ENCODE measurements around the gene CELA2B. TPM values are rescaled to one million over a fixed set of nuclear protein-coding genes. Genes with fewer than 3 reads are reported as not detected.

The CELA2B gene
- total and polyA plus RNA-seq, 3 experiments from 2014 or later, result not detected

DNA sequence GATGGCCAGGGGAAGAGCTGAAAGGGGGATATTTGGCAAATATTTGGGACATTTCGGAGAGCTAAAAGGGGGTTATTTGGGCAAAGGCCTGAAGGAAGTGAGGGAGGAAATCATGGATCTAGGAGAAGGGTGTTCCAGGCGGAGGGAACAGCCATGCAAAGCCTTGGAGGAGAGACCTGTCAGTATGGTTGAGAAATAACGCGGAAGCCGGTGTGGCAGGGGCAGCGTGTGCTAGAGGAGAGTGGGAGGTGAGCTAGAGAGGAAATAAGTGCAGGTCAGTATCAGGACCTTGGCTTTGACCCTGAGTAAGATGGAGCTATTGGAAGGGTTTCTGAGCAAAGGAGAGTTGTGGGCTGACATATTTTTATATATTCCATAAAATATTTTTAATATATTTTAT lies 34.7 kb upstream of the CELA2B start:
- Mint-ChIP-seq H3K4me3 (no peak overlapping the region), H3K27me3 (peaks cover 5% of the 10 kb centered on the region in 2 donors), H3K4me1 (peaks cover 0 to 8% (median 2%) of the 10 kb centered on the region in 3 donors), H3K27ac (peak overlapping the region in 2 of 8 donors; percentile 19 to 48), H3K9me3 (no peaks in the 10 kb centered on the region), H3K36me3 (no peaks in the 10 kb centered on the region)
- H3K27ac ChIP-seq (ENCODE audit: low read depth, low read length), result no peak overlapping the region
- ChIA-PET POLR2A (interaction anchor here (0.7 kb wide), 1 partner anchor 14 kb away, joined by 4 read pairs; no protein-coding TSS in a partner anchor), CTCF (no interaction called here)
- H3K36me3 ChIP-seq (ENCODE audit: insufficient read depth, low read length), result no peaks in the 10 kb centered on the region
- no peaks in the 10 kb centered on the region for H3K9me3 ChIP-seq (ENCODE audit: low read length)
- no peaks in the 10 kb centered on the region for H3K27me3 ChIP-seq (ENCODE audit: insufficient read depth, low read length, poor library complexity, severe bottlenecking)
- H3K4me3 ChIP-seq (ENCODE audit: low read length), result no peak overlapping the region
- no peaks in the 10 kb centered on the region for H3K4me1 ChIP-seq (ENCODE audit: insufficient read depth, low read length)
- DNase-seq, result no peak

GRCh38 chr1:15442119-15442518 lies 33.8 kb upstream of the CELA2B start:
- ChIA-PET CTCF (no interaction called here), POLR2A (interaction anchor here (0.7 kb wide), 1 partner anchor 15 kb away, joined by 4 read pairs; no protein-coding TSS in a partner anchor)
- peaks cover 7 to 10% of the 10 kb centered on the region in 2 donors for H3K27me3 Mint-ChIP-seq
- DNase-seq, result no peak
- H3K4me1 Mint-ChIP-seq, result peaks cover 0 to 8% (median 2%) of the 10 kb centered on the region in 3 donors
- Histone ChIP-seq H3K27ac (ENCODE audit: low read depth, low read length) (no peak overlapping the region), H3K27me3 (ENCODE audit: insufficient read depth, low read length, poor library complexity, severe bottlenecking) (no peaks in the 10 kb centered on the region), H3K36me3 (ENCODE audit: insufficient read depth, low read length) (no peaks in the 10 kb centered on the region), H3K4me3 (ENCODE audit: low read length) (no peak overlapping the region), H3K4me1 (ENCODE audit: insufficient read depth, low read length) (no peaks in the 10 kb centered on the region), H3K9me3 (ENCODE audit: low read length) (no peaks in the 10 kb centered on the region)
- no peak overlapping the region for H3K27ac Mint-ChIP-seq
- no peak overlapping the region for H3K4me3 Mint-ChIP-seq
- no peaks in the 10 kb centered on the region for H3K9me3 Mint-ChIP-seq
- no peaks in the 10 kb centered on the region for H3K36me3 Mint-ChIP-seq

DNA sequence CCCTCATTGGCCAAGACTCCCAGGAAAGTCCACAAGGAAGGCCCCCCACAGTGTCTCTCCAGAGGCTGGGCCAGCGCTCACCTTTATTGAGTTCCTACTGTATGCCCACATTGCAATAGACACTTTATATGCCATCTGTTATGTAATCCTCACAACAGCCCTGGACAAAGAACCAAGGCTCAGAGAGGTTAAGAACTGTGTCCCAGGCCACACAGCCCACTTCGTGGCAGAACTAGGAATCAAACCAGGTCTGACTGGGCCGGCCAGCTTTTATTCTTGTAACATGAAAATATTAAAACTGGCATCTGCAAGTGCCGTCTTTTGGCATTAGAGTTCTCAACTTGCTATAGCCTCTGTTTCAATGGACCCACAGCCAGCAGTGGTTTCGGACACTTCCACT lies 33.1 kb upstream of the CELA2B start:
- Mint-ChIP-seq H3K4me1 (peaks cover 0 to 8% (median 2%) of the 10 kb centered on the region in 3 donors), H3K36me3 (no peaks in the 10 kb centered on the region), H3K27ac (no peak overlapping the region), H3K9me3 (no peaks in the 10 kb centered on the region), H3K4me3 (no peak overlapping the region), H3K27me3 (peaks cover 8 to 16% of the 10 kb centered on the region in 2 donors)
- H3K4me3 ChIP-seq (ENCODE audit: low read length), result no peak overlapping the region
- CTCF ChIA-PET, result no interaction called here
- no peaks in the 10 kb centered on the region for H3K4me1 ChIP-seq (ENCODE audit: insufficient read depth, low read length)
- no peaks in the 10 kb centered on the region for H3K9me3 ChIP-seq (ENCODE audit: low read length)
- no peaks in the 10 kb centered on the region for H3K36me3 ChIP-seq (ENCODE audit: insufficient read depth, low read length)
- no peak overlapping the region for H3K27ac ChIP-seq (ENCODE audit: low read depth, low read length)
- POLR2A ChIA-PET, result interaction anchor here (0.8 kb wide), 1 partner anchor 10 kb away, joined by 4 read pairs; no protein-coding TSS in a partner anchor
- no peak for DNase-seq
- no peaks in the 10 kb centered on the region for H3K27me3 ChIP-seq (ENCODE audit: insufficient read depth, low read length, poor library complexity, severe bottlenecking)

- H3K27ac Mint-ChIP-seq, result no peak overlapping the region
- Histone ChIP-seq H3K4me1 (ENCODE audit: insufficient read depth, low read length) (no peaks in the 10 kb centered on the region), H3K27ac (ENCODE audit: low read depth, low read length) (no peak overlapping the region), H3K9me3 (ENCODE audit: low read length) (no peaks in the 10 kb centered on the region), H3K4me3 (ENCODE audit: low read length) (no peak overlapping the region), H3K36me3 (ENCODE audit: insufficient read depth, low read length) (no peaks in the 10 kb centered on the region), H3K27me3 (ENCODE audit: insufficient read depth, low read length, poor library complexity, severe bottlenecking) (no peaks in the 10 kb centered on the region)
- ChIA-PET POLR2A (interaction anchor here (0.8 kb wide), 1 partner anchor 11 kb away, joined by 4 read pairs; no protein-coding TSS in a partner anchor), CTCF (no interaction called here)
- no peak overlapping the region for H3K4me3 Mint-ChIP-seq
- H3K4me1 Mint-ChIP-seq, result peaks cover 0 to 8% (median 2%) of the 10 kb centered on the region in 3 donors
- H3K27me3 Mint-ChIP-seq, result peaks cover 8 to 19% of the 10 kb centered on the region in 2 donors
- H3K9me3 Mint-ChIP-seq, result no peaks in the 10 kb centered on the region
- no peaks in the 10 kb centered on the region for H3K36me3 Mint-ChIP-seq
- DNase-seq, result no peak
These were observed 32.6 kb upstream of the CELA2B start for GRCh38 chr1:15443281-15443680.

GRCh38 chr1:15444468-15445389 lies 31.2 kb upstream of the CELA2B start:
- H3K36me3 ChIP-seq (ENCODE audit: insufficient read depth, low read length), result no peaks in the 10 kb centered on the region
- no peak overlapping the region for H3K27ac ChIP-seq (ENCODE audit: low read depth, low read length)
- Mint-ChIP-seq H3K4me1 (peaks cover 0 to 8% (median 2%) of the 10 kb centered on the region in 3 donors), H3K4me3 (peak overlapping the region in 1 of 7 donors; percentile 51), H3K36me3 (no peaks in the 10 kb centered on the region), H3K27ac (no peak overlapping the region), H3K9me3 (no peaks in the 10 kb centered on the region), H3K27me3 (peaks cover 12 to 27% of the 10 kb centered on the region in 2 donors)
- no peak for DNase-seq
- no peak overlapping the region for H3K4me3 ChIP-seq (ENCODE audit: low read length)
- CTCF ChIA-PET, result no interaction called here
- no peaks in the 10 kb centered on the region for H3K4me1 ChIP-seq (ENCODE audit: insufficient read depth, low read length)
- POLR2A ChIA-PET, result no interaction called here
- no peaks in the 10 kb centered on the region for H3K9me3 ChIP-seq (ENCODE audit: low read length)
- no peaks in the 10 kb centered on the region for H3K27me3 ChIP-seq (ENCODE audit: insufficient read depth, low read length, poor library complexity, severe bottlenecking)

DNA sequence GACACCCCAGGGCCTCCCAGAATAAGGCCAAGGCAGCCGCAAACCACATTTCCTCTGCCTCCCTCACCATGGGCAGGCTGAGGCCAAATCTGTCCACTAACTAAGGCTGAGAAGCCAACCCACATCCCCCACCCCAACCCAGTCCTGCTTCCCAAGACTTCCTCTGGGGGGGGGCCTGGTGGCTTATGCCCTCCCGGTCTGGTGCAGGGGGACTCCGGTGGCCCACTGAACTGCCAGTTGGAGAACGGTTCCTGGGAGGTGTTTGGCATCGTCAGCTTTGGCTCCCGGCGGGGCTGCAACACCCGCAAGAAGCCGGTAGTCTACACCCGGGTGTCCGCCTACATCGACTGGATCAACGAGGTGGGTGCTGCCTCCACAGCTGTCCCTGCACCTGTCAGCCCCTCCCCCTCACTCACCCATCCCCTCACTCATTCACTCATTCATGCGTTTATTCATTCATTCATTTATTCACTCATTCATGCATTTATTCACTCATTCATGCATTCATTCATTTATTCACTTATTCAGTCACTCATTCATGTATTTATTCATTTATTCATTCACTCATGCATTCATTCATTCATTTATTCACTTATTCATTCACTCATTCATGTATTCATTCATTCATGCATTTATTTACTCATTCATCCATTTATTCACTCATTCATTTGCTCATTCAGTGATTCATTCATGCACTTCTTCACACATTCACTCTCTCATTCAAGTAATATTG lies 30.3 kb upstream of the CELA2B start:
- no peaks in the 10 kb centered on the region for H3K9me3 Mint-ChIP-seq
- peak overlapping the region in 1 of 7 donors; percentile 51 for H3K4me3 Mint-ChIP-seq
- Histone ChIP-seq H3K27me3 (ENCODE audit: insufficient read depth, low read length, poor library complexity, severe bottlenecking) (no peaks in the 10 kb centered on the region), H3K9me3 (ENCODE audit: low read length) (no peaks in the 10 kb centered on the region), H3K27ac (ENCODE audit: low read depth, low read length) (no peak overlapping the region), H3K4me1 (ENCODE audit: insufficient read depth, low read length) (no peaks in the 10 kb centered on the region), H3K36me3 (ENCODE audit: insufficient read depth, low read length) (no peaks in the 10 kb centered on the region), H3K4me3 (ENCODE audit: low read length) (no peak overlapping the region)
- H3K4me1 Mint-ChIP-seq, result peaks cover 0 to 8% (median 2%) of the 10 kb centered on the region in 3 donors
- H3K36me3 Mint-ChIP-seq, result no peaks in the 10 kb centered on the region
- CTCF ChIA-PET, result no interaction called here
- H3K27me3 Mint-ChIP-seq, result peaks cover 14 to 29% of the 10 kb centered on the region in 2 donors
- H3K27ac Mint-ChIP-seq, result no peak overlapping the region
- no peak for DNase-seq
- POLR2A ChIA-PET, result no interaction called here

- Histone ChIP-seq H3K36me3 (ENCODE audit: insufficient read depth, low read length) (no peaks in the 10 kb centered on the region), H3K27me3 (ENCODE audit: insufficient read depth, low read length, poor library complexity, severe bottlenecking) (no peaks in the 10 kb centered on the region), H3K4me3 (ENCODE audit: low read length) (no peak overlapping the region), H3K9me3 (ENCODE audit: low read length) (no peaks in the 10 kb centered on the region), H3K27ac (ENCODE audit: low read depth, low read length) (no peak overlapping the region), H3K4me1 (ENCODE audit: insufficient read depth, low read length) (no peaks in the 10 kb centered on the region)
- ChIA-PET POLR2A (no interaction called here), CTCF (no interaction called here)
- no peaks in the 10 kb centered on the region for H3K9me3 Mint-ChIP-seq
- H3K27ac Mint-ChIP-seq, result no peak overlapping the region
- H3K4me3 Mint-ChIP-seq, result no peak overlapping the region
- peaks cover 0 to 8% (median 2%) of the 10 kb centered on the region in 3 donors for H3K4me1 Mint-ChIP-seq
- no peak for DNase-seq
- H3K36me3 Mint-ChIP-seq, result peaks cover 0 to 4% (median 0%) of the 10 kb centered on the region in 3 donors
- peaks cover 14 to 34% of the 10 kb centered on the region in 2 donors for H3K27me3 Mint-ChIP-seq
These were observed 29.7 kb upstream of the CELA2B start for GRCh38 chr1:15446212-15446611.
